DMS 273 (cell line): ENCODE data around the gene EIF5A.

ENCODE experiments used
- DNase-seq: peaks from one replicate; lab custom pipeline; 2025; ENCODE audit not compliant: unreplicated experiment; lab: John Stamatoyannopoulos, UW

EIF5A gene

GRCh38 chr17:7313088-7313889 lies 5.9 kb downstream of the EIF5A start:
- peak; percentile 62 for DNase-seq

GRCh38 chr17:7313890-7314718 lies 6.7 kb downstream of the EIF5A start:
- DNase-seq: peak; percentile 61

GRCh38 chr17:7314719-7315569 lies 7.5 kb downstream of the EIF5A start, which contains the start of gene GPS2:
Gene GPS2, minus strand, starts transcription at chr17:7315360. Its CDS starts 308 bp downstream, at chr17:7315052.
- peak; percentile 90 for DNase-seq

- no peak for DNase-seq
These were observed 8.3 kb downstream of the EIF5A start for GRCh38 chr17:7315570-7316235.

- DNase-seq: no peak
These were observed 9.9 kb downstream of the EIF5A start for GRCh38 chr17:7317161-7317803.

GRCh38 chr17:7318121-7318860 lies 10.9 kb downstream of the EIF5A start:
- DNase-seq: no peak

- no peak for DNase-seq
These were observed 14.0 kb downstream of the EIF5A start for GRCh38 chr17:7321466-7321865.

- no peak for DNase-seq
These were observed 15.2 kb downstream of the EIF5A start for GRCh38 chr17:7322520-7323194.

- DNase-seq: peak; percentile 41
These were observed 16.5 kb downstream of the EIF5A start for GRCh38 chr17:7323731-7324437.

- DNase-seq: no peak
These were observed 17.0 kb downstream of the EIF5A start for GRCh38 chr17:7324438-7324779.

GRCh38 chr17:7325031-7325528 lies 17.7 kb downstream of the EIF5A start:
- no peak for DNase-seq

- DNase-seq: no peak
These were observed 18.8 kb downstream of the EIF5A start for GRCh38 chr17:7326186-7326585.

GRCh38 chr17:7327056-7327455 lies 19.6 kb downstream of the EIF5A start:
- no peak for DNase-seq

GRCh38 chr17:7327501-7327900 lies 20.1 kb downstream of the EIF5A start:
- DNase-seq: no peak

GRCh38 chr17:7328009-7328408 lies 20.6 kb downstream of the EIF5A start:
- DNase-seq: no peak

- DNase-seq: peak; percentile 63
These were observed 21.5 kb downstream of the EIF5A start, which contains the start of gene NEURL4 for GRCh38 chr17:7328840-7329373. Gene NEURL4, minus strand, starts transcription at chr17:7329335. Its CDS starts 23 bp downstream, at chr17:7329312.

- DNase-seq: peak; percentile 98
These were observed 22.1 kb downstream of the EIF5A start for GRCh38 chr17:7329374-7329996.
